SU-DHL-6 (cell line): ENCODE results near the gene GON4L.
"Not testable (repeated sequence)": the region's sequence is repeated elsewhere in the genome, so short reads cannot be mapped to it uniquely, and the experiment has no call there.

Source experiments
- H2AFZ ChIP-seq: fragments of 200-600 bp; sonication (generic); 2 replicates; pipeline ENCODE4 v1.6.1; 2014; ENCODE audit warnings: low read depth, mild to moderate bottlenecking, moderate library complexity, mixed read lengths, antibody characterized with exemption, low read length; ENCODE audit not compliant: severe bottlenecking
- H3F3A ChIP-seq: fragments of 200-600 bp; shearing (Covaris generic); 2 replicates; pipeline ENCODE4 v1.6.0; 2016; ENCODE audit warnings: antibody characterized with exemption, mild to moderate bottlenecking; ENCODE audit not compliant: insufficient read depth
- H3K27ac ChIP-seq: fragments of 200-600 bp; sonication (generic); 2 replicates; pipeline ENCODE4 v1.5.1; 2016; ENCODE audit warnings: low read depth, mild to moderate bottlenecking, low read length, moderate library complexity, mixed read lengths
- H3K27me3 ChIP-seq: fragments of 200-600 bp; sonication (generic), shearing (Covaris generic); 2 replicates; pipeline ENCODE4 v1.6.0; 2014; ENCODE audit warnings: mild to moderate bottlenecking, low read length
- H3K36me3 ChIP-seq: fragments of 200-600 bp; sonication (generic); 2 replicates; pipeline ENCODE4 v1.6.1; 2014; ENCODE audit warnings: mild to moderate bottlenecking, low read length, mixed read lengths
- H3K4me2 ChIP-seq: fragments of 300-600, 200-600 bp; shearing (Covaris generic), sonication (generic); 2 replicates; pipeline ENCODE4 v1.6.0; 2014; ENCODE audit warnings: low read length, low read depth, mild to moderate bottlenecking; ENCODE audit not compliant: poor library complexity, severe bottlenecking
- H3K4me3 ChIP-seq: fragments of 200-600 bp; sonication (generic); 2 replicates; pipeline ENCODE4 v1.5.1; 2014; ENCODE audit warnings: antibody characterized with exemption, low read length, mild to moderate bottlenecking, mixed read lengths; ENCODE audit not compliant: insufficient read depth, poor library complexity, severe bottlenecking
- H3K79me2 ChIP-seq: fragments of 200-600 bp; sonication (generic); 2 replicates; pipeline ENCODE4 v1.6.1; 2014; ENCODE audit warnings: mild to moderate bottlenecking, low read length, moderate library complexity; ENCODE audit not compliant: insufficient read depth
- H3K9ac ChIP-seq: fragments of 200-600 bp; sonication (generic); 2 replicates; pipeline ENCODE4 v1.7.0; 2014; ENCODE audit warnings: mild to moderate bottlenecking, low read length
- H3K9me2 ChIP-seq: fragments of 200-600 bp; sonication (generic); replicated peaks from 2 replicates; pipeline ENCODE4 v1.6.1; 2014; ENCODE audit warnings: low read length; ENCODE audit not compliant: insufficient read depth
- H3K9me3 ChIP-seq: fragments of 200-600 bp; sonication (generic); 2 replicates; pipeline ENCODE4 v1.6.1; 2014; ENCODE audit warnings: low read length, mixed read lengths; ENCODE audit not compliant: insufficient read depth
- H4K20me1 ChIP-seq: fragments of 200-600 bp; sonication (generic); 2 replicates; pipeline ENCODE4 v1.6.1; 2014; ENCODE audit warnings: low read depth, mild to moderate bottlenecking, antibody characterized with exemption, low read length, moderate library complexity, mixed read lengths
- EZH2phosphoT487 ChIP-seq: fragments of 200-600 bp; sonication (generic), shearing (Covaris generic); conservative IDR thresholded peaks from 2 replicates; pipeline ENCODE4 v1.6.1; 2018; ENCODE audit warnings: mild to moderate bottlenecking, antibody characterized with exemption, low read length, moderate library complexity, mixed read lengths
- TF ChIP-seq, protein P1 (sequence below): fragments of 200-600 bp; sonication (generic); IDR thresholded peaks from one replicate; pipeline ENCODE4 v1.5.1; 2017; ENCODE audit warnings: antibody characterized with exemption, mild to moderate bottlenecking, low read length, moderate library complexity; ENCODE audit not compliant: insufficient read depth, poor library complexity, severe bottlenecking

The GON4L gene

DNA sequence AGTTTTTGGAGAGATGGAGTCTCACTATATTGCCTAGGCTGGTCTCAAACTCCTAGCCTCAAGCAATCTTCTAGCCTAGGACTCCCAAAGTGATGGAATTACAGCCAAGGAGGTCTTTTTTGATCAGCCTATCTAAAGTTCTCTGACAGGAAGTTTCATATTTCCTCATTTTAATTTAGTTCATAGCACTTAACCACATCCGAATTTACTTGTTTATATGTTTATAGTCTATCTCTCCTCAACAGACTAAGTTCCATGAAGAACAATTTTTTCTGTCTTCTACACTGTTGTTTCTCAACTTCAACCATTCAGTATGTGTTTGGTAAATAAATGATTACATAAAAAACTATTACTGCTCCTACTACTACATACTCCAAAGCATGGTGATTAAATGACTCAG is 47.9 kb downstream of the GON4L start:
- no peaks in the 10 kb centered on the region for H3K27me3 ChIP-seq
- peak overlapping the region; percentile 39 for H3K27ac ChIP-seq
- H3K4me3 ChIP-seq, result no peak overlapping the region
- no peak overlapping the region for H3K9ac ChIP-seq
- TF ChIP-seq, protein P1, sequence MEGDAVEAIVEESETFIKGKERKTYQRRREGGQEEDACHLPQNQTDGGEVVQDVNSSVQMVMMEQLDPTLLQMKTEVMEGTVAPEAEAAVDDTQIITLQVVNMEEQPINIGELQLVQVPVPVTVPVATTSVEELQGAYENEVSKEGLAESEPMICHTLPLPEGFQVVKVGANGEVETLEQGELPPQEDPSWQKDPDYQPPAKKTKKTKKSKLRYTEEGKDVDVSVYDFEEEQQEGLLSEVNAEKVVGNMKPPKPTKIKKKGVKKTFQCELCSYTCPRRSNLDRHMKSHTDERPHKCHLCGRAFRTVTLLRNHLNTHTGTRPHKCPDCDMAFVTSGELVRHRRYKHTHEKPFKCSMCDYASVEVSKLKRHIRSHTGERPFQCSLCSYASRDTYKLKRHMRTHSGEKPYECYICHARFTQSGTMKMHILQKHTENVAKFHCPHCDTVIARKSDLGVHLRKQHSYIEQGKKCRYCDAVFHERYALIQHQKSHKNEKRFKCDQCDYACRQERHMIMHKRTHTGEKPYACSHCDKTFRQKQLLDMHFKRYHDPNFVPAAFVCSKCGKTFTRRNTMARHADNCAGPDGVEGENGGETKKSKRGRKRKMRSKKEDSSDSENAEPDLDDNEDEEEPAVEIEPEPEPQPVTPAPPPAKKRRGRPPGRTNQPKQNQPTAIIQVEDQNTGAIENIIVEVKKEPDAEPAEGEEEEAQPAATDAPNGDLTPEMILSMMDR, result no peak
- TF ChIP-seq EZH2phosphoT487, result no peak
- H3F3A ChIP-seq, result peaks cover 5% of the 10 kb centered on the region; the same call in 1 of the 2 replicates
- no peaks in the 10 kb centered on the region for H3K9me2 ChIP-seq
- H4K20me1 ChIP-seq, result no peaks in the 10 kb centered on the region
- no peaks in the 10 kb centered on the region for H3K79me2 ChIP-seq
- no peak overlapping the region for H2AFZ ChIP-seq
- H3K9me3 ChIP-seq, result no peaks in the 10 kb centered on the region
- peak overlapping the region; percentile 39 for H3K4me2 ChIP-seq
- peaks cover 10% of the 10 kb centered on the region; the same call in 1 of the 2 replicates for H3K36me3 ChIP-seq

DNA sequence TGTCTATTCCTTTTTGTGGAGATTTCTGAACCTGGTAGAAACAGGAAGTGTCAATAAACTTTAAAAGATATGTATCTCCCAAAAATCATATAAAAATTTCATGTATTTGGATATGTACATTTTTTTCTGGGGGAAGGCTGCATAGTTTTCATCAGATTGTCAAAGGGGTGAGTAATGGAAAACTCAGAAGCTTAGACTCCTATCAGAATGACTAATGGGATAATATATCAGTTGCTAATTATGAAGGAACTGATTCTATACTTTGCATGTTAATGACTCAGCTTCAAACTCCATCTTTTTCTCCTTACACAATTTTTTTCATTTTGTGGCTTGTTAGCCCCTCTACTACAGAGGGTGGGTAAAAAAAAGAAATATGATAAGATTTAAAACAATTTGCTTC is 55.9 kb downstream of the GON4L start:
- Histone ChIP-seq H3F3A (no peaks in the 10 kb centered on the region), H2AFZ (no peak overlapping the region), H3K79me2 (no peaks in the 10 kb centered on the region), H4K20me1 (no peaks in the 10 kb centered on the region), H3K9me3 (no peaks in the 10 kb centered on the region), H3K9ac (no peak overlapping the region), H3K36me3 (peaks cover 13% of the 10 kb centered on the region; the same call in 1 of the 2 replicates), H3K4me2 (no peak overlapping the region), H3K9me2 (no peaks in the 10 kb centered on the region), H3K27ac (no peak overlapping the region), H3K4me3 (no peak overlapping the region), H3K27me3 (no peaks in the 10 kb centered on the region)
- TF ChIP-seq EZH2phosphoT487, result no peak
- TF ChIP-seq, protein P1, result no peak

DNA sequence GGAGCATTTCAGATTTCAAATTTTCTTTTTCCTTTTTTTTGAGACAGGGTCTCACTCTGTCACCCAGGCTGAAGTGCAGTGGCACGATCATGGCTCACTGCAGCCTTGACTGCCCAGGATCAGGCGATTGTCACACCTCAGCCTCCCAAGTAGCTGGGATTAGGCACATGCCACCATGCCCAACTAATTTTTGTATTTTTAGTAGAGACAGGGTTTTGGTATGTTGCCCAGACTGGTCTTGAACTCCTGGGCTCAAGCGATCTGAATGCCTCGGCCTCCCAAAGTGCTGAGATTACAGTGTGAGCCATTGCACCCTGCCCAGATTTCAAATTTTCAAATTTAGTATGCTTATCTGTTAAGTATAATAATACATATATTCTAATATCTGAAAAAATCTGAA is 61.4 kb downstream of the GON4L start:
- H3K9me3 ChIP-seq, H3K4me2 ChIP-seq, H3K27me3 ChIP-seq, H3K27ac ChIP-seq, H3K9ac ChIP-seq, H4K20me1 ChIP-seq, H3K79me2 ChIP-seq, H3K36me3 ChIP-seq, H3K9me2 ChIP-seq, H3F3A ChIP-seq, H3K4me3 ChIP-seq, H2AFZ ChIP-seq: not testable (repeated sequence)

DNA sequence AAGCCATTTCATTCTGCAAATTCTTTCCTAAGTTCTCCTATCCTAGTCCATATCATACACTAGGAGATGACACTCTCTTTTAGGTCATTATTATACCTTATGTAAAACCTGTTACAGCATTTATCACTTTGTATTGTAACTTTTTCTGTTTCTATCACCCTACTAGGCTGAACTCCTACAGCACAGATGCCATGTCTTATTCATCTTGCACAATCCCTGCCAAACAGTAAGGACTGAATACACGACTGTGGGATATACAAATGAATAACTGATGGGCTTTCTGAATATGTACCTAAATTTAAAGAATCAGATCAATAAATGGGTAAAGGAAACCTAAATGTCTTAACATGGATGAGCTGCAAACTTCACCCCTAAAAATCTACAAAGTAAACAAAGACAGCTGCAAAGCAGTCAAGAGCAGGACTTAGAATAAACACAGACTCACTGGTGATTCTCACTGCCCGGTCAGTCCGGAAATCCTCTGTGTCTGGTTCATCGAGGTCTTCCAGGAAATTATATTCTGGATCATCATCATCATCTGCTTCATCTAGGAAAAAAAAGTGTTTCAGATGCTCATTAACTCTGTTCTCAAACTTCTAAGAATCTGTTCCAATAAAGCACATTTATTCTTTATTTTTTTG is 62.3 kb downstream of the GON4L start:
- no peaks in the 10 kb centered on the region for H3K9me3 ChIP-seq
- H3K36me3 ChIP-seq, result peaks cover 6% of the 10 kb centered on the region; the same call in 1 of the 2 replicates
- H3K27me3 ChIP-seq, result no peaks in the 10 kb centered on the region
- H3K4me2 ChIP-seq, result no peak overlapping the region
- no peak overlapping the region for H2AFZ ChIP-seq
- no peaks in the 10 kb centered on the region for H3K9me2 ChIP-seq
- no peak overlapping the region for H3K4me3 ChIP-seq
- no peak overlapping the region for H3K9ac ChIP-seq
- H3K79me2 ChIP-seq, result no peaks in the 10 kb centered on the region
- no peak overlapping the region for H3K27ac ChIP-seq
- no peaks in the 10 kb centered on the region; the same call in 1 of the 2 replicates for H4K20me1 ChIP-seq
- TF ChIP-seq, protein P1, result no peak
- TF ChIP-seq EZH2phosphoT487, result no peak
- H3F3A ChIP-seq, result no peaks in the 10 kb centered on the region
